Measurements from ENCODE around the gene TDP1. TPM values are rescaled to one million over a fixed set of nuclear protein-coding genes. Genes with fewer than 3 reads are reported as not detected.

Gene TDP1
- total and polyA plus RNA-seq, 2 of the 13 experiments (the other 11 are each of a cell fraction or from before 2014, with no cell fraction given), result 16.4 to 31.2 TPM

DNA sequence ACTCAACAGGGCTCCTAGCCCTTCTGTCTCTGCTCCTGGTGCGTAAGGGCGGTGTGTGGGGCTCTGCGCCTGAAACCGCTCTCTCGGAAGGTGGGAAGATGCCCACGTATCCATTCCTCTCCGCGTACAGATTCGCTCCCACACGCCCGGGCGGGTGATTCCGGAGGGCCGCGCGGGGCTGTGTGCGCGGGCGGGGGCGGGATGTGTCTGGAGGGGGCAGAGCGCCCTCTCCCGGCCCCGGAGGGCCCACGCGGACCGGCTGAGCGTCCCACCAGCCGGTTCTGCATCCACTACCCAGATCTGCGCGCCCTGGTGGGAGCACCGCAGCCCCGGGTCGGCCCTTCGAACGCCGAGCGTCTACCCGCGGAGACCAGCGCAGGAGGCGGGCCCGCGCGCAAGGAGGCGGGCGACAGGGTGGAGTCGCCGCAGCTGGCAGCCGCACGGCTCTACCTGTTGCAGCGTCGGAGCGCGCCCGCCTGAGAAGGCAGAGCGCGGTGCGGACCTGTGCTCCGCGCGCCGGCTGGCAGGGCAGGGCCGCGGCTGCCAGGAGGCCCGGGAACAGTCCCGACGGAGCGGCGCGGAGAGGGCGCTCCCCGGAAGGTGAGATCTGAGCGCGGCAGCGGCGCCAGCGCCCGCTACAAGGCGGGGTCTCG, 104.7 kb downstream of the TDP1 start (continued):
- TF ChIP-seq, protein P1, sequence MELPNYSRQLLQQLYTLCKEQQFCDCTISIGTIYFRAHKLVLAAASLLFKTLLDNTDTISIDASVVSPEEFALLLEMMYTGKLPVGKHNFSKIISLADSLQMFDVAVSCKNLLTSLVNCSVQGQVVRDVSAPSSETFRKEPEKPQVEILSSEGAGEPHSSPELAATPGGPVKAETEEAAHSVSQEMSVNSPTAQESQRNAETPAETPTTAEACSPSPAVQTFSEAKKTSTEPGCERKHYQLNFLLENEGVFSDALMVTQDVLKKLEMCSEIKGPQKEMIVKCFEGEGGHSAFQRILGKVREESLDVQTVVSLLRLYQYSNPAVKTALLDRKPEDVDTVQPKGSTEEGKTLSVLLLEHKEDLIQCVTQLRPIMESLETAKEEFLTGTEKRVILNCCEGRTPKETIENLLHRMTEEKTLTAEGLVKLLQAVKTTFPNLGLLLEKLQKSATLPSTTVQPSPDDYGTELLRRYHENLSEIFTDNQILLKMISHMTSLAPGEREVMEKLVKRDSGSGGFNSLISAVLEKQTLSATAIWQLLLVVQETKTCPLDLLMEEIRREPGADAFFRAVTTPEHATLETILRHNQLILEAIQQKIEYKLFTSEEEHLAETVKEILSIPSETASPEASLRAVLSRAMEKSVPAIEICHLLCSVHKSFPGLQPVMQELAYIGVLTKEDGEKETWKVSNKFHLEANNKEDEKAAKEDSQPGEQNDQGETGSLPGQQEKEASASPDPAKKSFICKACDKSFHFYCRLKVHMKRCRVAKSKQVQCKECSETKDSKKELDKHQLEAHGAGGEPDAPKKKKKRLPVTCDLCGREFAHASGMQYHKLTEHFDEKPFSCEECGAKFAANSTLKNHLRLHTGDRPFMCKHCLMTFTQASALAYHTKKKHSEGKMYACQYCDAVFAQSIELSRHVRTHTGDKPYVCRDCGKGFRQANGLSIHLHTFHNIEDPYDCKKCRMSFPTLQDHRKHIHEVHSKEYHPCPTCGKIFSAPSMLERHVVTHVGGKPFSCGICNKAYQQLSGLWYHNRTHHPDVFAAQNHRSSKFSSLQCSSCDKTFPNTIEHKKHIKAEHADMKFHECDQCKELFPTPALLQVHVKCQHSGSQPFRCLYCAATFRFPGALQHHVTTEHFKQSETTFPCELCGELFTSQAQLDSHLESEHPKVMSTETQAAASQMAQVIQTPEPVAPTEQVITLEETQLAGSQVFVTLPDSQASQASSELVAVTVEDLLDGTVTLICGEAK (IDR thresholded peaks at IDR 0.05), result no peak
- TF ChIP-seq, protein P1 (CRISPR knock-in tag; IDR thresholded peaks at IDR 0.05), result no peak
- TF ChIP-seq CCAR2 (optimal IDR thresholded peaks at IDR 0.05; ENCODE audit: low read depth, low read length), result no peak
- TF ChIP-seq ZNF781 (CRISPR knock-in tag; IDR thresholded peaks at IDR 0.05; ENCODE audit: borderline replicate concordance, not compliant biosample characterization), result no peak
- TF ChIP-seq ZNF652 (CRISPR knock-in tag; IDR thresholded peaks at IDR 0.05; ENCODE audit: borderline replicate concordance, low read depth), result no peak
- no peak for TF ChIP-seq SMARCC2 (IDR thresholded peaks at IDR 0.05)
- TF ChIP-seq ZNF143 (CRISPR knock-in tag; IDR thresholded peaks at IDR 0.05), result no peak
- no peak for TF ChIP-seq ELF4 (CRISPR knock-in tag; IDR thresholded peaks at IDR 0.05; ENCODE audit: borderline replicate concordance)
- no peak for TF ChIP-seq FOSL1 (CRISPR knock-in tag; IDR thresholded peaks at IDR 0.05; ENCODE audit: borderline replicate concordance)
- TF ChIP-seq FOXP1 (IDR thresholded peaks at IDR 0.05), result no peak
- no peak for TF ChIP-seq FOXP1 (CRISPR knock-in tag; IDR thresholded peaks at IDR 0.05)
- TF ChIP-seq HMGA1 (CRISPR knock-in tag; conservative IDR thresholded peaks at IDR 0.05), result no peak
- TF ChIP-seq ZNF264 (CRISPR knock-in tag; IDR thresholded peaks at IDR 0.05), result no peak
- no peak for TF ChIP-seq SUZ12 (IDR thresholded peaks at IDR 0.05; ENCODE audit: low read depth, low read length)
- TF ChIP-seq TGIF2 (CRISPR knock-in tag; IDR thresholded peaks at IDR 0.05), result no peak
- no peak for TF ChIP-seq ZNF549 (CRISPR knock-in tag; IDR thresholded peaks at IDR 0.05)
- TF ChIP-seq, protein P2, sequence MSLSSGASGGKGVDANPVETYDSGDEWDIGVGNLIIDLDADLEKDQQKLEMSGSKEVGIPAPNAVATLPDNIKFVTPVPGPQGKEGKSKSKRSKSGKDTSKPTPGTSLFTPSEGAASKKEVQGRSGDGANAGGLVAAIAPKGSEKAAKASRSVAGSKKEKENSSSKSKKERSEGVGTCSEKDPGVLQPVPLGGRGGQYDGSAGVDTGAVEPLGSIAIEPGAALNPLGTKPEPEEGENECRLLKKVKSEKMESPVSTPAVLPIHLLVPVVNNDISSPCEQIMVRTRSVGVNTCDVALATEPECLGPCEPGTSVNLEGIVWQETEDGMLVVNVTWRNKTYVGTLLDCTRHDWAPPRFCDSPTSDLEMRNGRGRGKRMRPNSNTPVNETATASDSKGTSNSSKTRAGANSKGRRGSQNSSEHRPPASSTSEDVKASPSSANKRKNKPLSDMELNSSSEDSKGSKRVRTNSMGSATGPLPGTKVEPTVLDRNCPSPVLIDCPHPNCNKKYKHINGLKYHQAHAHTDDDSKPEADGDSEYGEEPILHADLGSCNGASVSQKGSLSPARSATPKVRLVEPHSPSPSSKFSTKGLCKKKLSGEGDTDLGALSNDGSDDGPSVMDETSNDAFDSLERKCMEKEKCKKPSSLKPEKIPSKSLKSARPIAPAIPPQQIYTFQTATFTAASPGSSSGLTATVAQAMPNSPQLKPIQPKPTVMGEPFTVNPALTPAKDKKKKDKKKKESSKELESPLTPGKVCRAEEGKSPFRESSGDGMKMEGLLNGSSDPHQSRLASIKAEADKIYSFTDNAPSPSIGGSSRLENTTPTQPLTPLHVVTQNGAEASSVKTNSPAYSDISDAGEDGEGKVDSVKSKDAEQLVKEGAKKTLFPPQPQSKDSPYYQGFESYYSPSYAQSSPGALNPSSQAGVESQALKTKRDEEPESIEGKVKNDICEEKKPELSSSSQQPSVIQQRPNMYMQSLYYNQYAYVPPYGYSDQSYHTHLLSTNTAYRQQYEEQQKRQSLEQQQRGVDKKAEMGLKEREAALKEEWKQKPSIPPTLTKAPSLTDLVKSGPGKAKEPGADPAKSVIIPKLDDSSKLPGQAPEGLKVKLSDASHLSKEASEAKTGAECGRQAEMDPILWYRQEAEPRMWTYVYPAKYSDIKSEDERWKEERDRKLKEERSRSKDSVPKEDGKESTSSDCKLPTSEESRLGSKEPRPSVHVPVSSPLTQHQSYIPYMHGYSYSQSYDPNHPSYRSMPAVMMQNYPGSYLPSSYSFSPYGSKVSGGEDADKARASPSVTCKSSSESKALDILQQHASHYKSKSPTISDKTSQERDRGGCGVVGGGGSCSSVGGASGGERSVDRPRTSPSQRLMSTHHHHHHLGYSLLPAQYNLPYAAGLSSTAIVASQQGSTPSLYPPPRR (CRISPR knock-in tag; IDR thresholded peaks at IDR 0.05; ENCODE audit: borderline replicate concordance), result no peak
- no peak for TF ChIP-seq HCFC1 (IDR thresholded peaks at IDR 0.05; ENCODE audit: low read depth, low read length)
- no peak; the same call in 1 of the 2 replicates for TF ChIP-seq GABPB1 (CRISPR knock-in tag; IDR thresholded peaks at IDR 0.05)

Measured in HepG2 (cell line).